ENCODE results near the gene DAB1.

DAB1 gene

GRCh38 chr1:57381871-57382270 lies 42.0 kb downstream of the DAB1 start:
- no peak for TF ChIP-seq CTCF (IDR thresholded peaks at IDR 0.05; ENCODE audit: low read depth, low read length)
- no peak overlapping the region for H3K4me3 ChIP-seq (ENCODE audit: low read depth, low read length)

- no peak for TF ChIP-seq CTCF (IDR thresholded peaks at IDR 0.05; ENCODE audit: low read depth, low read length)
- no peak overlapping the region for H3K4me3 ChIP-seq (ENCODE audit: low read depth, low read length)
Measured at GRCh38 chr1:57381426-57381825, 42.4 kb downstream of the DAB1 start.

- H3K4me3 ChIP-seq (ENCODE audit: low read depth, low read length) = no peak overlapping the region
- TF ChIP-seq CTCF (IDR thresholded peaks at IDR 0.05; ENCODE audit: low read depth, low read length) = no peak
Measured at GRCh38 chr1:57380923-57381322, 42.9 kb downstream of the DAB1 start.

DNA sequence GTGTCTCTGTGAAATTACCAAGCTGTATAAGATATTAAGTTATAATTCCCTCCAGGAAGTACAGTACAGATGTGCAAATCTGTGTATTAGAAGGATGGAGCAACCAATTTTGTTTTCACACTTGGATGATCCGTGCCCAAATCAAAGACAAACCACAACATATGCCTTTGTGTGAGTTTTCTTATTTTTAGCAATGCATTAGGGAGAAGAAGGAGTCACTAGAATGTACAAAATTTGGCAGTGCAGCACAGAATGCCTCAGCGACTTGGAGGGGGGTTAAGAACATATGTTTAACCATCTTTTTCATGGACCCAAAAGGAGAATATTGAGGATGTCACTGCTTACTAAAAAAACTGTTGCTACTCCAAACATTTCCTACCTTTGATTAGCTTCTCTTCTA lies 45.3 kb downstream of the DAB1 start:
- no peak overlapping the region for H3K4me3 ChIP-seq (ENCODE audit: low read depth, low read length)
- TF ChIP-seq CTCF (IDR thresholded peaks at IDR 0.05; ENCODE audit: low read depth, low read length) = no peak

DNA sequence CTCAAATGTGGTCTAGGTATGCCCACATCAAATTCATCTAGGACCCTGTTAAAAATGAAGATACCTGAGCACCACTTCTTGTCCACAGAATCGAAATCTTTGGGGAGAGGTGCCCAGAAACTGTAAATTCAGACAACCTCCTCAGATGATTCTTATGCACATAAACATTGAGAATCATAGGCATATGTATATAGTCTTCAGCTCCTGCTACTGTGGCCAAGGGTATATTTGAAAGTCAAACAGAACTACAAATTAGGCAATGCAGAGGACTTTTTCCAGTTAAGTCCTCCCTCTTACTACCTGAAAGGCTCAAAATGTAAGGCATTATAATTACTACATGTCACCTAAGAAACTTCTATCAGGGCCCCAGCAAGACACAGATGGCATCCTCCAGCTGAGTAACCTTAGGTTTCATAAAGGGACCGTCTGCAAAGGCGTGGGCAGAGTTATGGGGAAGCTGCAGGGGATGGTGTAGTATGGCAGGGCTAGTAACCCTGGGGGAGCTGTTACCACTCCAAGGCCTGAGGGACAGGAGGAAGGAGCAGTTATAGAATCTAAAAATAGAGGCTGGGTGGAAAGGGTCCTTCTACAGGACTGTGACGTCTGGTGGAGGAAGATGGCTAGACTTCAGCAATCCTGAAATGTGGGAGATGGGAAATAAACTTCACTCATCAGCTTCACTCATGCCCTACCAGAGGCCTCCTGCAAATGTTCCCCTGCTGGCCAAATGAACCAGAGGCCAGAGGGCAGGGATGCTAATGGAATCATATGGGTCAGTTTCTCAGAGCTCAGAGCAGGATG lies 46.3 kb downstream of the DAB1 start:
- H3K4me3 ChIP-seq (ENCODE audit: low read depth, low read length) = no peak overlapping the region
- TF ChIP-seq CTCF (IDR thresholded peaks at IDR 0.05; ENCODE audit: low read depth, low read length) = no peak

DNA sequence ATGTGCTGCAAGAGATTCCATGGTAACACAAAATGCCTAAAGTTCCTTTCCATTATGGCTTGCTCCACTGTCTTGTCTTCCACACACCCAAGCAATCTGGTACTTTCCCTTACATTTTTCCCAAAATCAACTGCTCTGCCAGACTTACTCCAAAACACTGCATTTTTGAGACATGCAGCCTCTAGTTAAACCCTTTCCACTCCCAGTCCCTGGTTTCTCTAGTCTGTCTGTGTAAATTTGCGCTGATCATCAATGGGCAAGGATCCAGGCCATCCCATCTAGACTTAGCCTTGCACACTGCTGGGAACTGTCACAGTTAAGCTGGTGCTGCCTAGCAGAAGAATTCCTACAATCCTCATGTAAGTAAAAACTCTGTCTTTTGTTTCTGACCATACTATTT lies 47.8 kb downstream of the DAB1 start:
- H3K4me3 ChIP-seq (ENCODE audit: low read depth, low read length) = no peak overlapping the region
- no peak for TF ChIP-seq CTCF (IDR thresholded peaks at IDR 0.05; ENCODE audit: low read depth, low read length)

DNA sequence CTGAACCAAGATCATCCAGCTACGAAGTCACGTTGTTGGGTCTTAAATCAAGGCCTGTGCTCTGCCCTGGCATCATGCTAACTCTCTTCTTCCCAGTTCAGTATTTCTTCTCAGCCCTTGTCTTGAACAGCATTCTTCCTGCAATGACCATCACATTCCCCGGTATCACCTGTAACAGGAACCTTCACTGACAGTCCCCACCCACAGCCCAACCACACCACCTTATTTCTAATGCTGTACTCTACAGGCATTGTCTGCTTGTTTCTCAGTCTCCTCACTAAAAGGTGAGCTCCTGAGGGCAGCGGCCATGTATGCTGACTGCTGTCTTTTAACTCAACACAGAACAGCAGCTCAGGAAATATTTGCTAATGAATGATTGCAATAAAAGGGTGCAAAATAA lies 54.0 kb downstream of the DAB1 start:
- H3K4me3 ChIP-seq (ENCODE audit: low read depth, low read length) = no peak overlapping the region

More for the DNA sequence above, 54.0 kb downstream of the DAB1 start:
- no peak for TF ChIP-seq CTCF (IDR thresholded peaks at IDR 0.05; ENCODE audit: low read depth, low read length)
